PC-9 (cell line): ENCODE results near the gene DNAH11. TPM values are rescaled to one million over a fixed set of nuclear protein-coding genes. Genes with fewer than 3 reads are reported as not detected.

ENCODE experiments used
- BruUV-seq: library from RNA; stranded (reverse); fragments of 400-500 nt; replicated peaks from 2 replicates; lab custom pipeline; 2021; lab: Mats Ljungman, UMichigan
- CTCF ChIA-PET: fragments of 300-600 bp; sonication (Branson Sonifier 250); formaldehyde crosslinking; loops from one replicate; lab custom pipeline; 2022; ENCODE audit warnings: antibody characterized with exemption; lab: Charles Lee
- POLR2A ChIA-PET: fragments of 300-600 bp; sonication (Branson Sonifier 250); formaldehyde crosslinking; loops from one replicate; lab custom pipeline; 2022; ENCODE audit warnings: antibody characterized with exemption; ENCODE audit not compliant: unreplicated experiment; lab: Charles Lee
- DNase-seq, 2 experiments: peaks; one replicate each; pipeline versions ENCODE4 v3.0.0 to v3.0.0-alpha.2; 2015 to 2022; ENCODE audit warnings: mixed read lengths in 1 of 2
- H2AFZ ChIP-seq: fragments of 200-600 bp; sonication (generic); 2 replicates; pipeline ENCODE4 v1.8.1; 2017; ENCODE audit warnings: antibody characterized with exemption
- H3F3A ChIP-seq: fragments of 200-600 bp; sonication (generic); 2 replicates; pipeline ENCODE4 v1.8.1; 2017; ENCODE audit warnings: antibody characterized with exemption, mild to moderate bottlenecking, low read depth; ENCODE audit not compliant: insufficient read depth
- H3K27ac ChIP-seq: fragments of 200-600 bp; sonication (generic); 2 replicates; pipeline ENCODE4 v1.6.1; 2016; ENCODE audit warnings: mixed run types
- H3K27me3 ChIP-seq: fragments of 200-600 bp; sonication (generic); 2 replicates; pipeline ENCODE4 v1.6.1; 2016; ENCODE audit warnings: low read depth, mixed run types; ENCODE audit not compliant: insufficient read depth
- H3K36me3 ChIP-seq: fragments of 200-600 bp; sonication (generic); 2 replicates; pipeline ENCODE4 v1.6.1; 2016; ENCODE audit warnings: low read depth, mixed run types
- H3K4me1 ChIP-seq: fragments of 200-600 bp; sonication (generic); replicated peaks from 2 replicates; pipeline ENCODE4 v1.6.1; 2016; ENCODE audit warnings: mixed run types; ENCODE audit not compliant: insufficient read depth
- H3K4me2 ChIP-seq: fragments of 200-600 bp; sonication (generic); 2 replicates; pipeline ENCODE4 v1.6.1; 2017; ENCODE audit warnings: mixed run types
- H3K4me3 ChIP-seq: fragments of 200-600 bp; sonication (generic); 2 replicates; pipeline ENCODE4 v1.6.1; 2016; ENCODE audit warnings: mixed run types
- H3K79me2 ChIP-seq: fragments of 200-600 bp; sonication (generic); 2 replicates; pipeline ENCODE4 v1.6.1; 2017; ENCODE audit warnings: low read depth, mixed run types
- H3K9me2 ChIP-seq: fragments of 200-600 bp; sonication (generic); 2 replicates; pipeline ENCODE4 v1.8.1; 2017; ENCODE audit warnings: mild to moderate bottlenecking; ENCODE audit not compliant: insufficient read depth
- H3K9me3 ChIP-seq: fragments of 200-600 bp; sonication (generic); 2 replicates; pipeline ENCODE4 v1.8.1; 2016; ENCODE audit warnings: low read depth; ENCODE audit not compliant: insufficient read depth
- H4K20me1 ChIP-seq: fragments of 200-600 bp; sonication (generic); 2 replicates; pipeline ENCODE4 v1.8.1; 2017; ENCODE audit not compliant: insufficient read depth
- EZH2 ChIP-seq: fragments of 200-600 bp; sonication (generic); IDR thresholded peaks from 2 replicates; pipeline ENCODE4 v1.8.0; 2017; ENCODE audit warnings: antibody characterized with exemption, low read depth
- intact Hi-C: fragments of 100-400 bp; cut with micrococcal nuclease; formaldehyde crosslinking; loops from one replicate; pipeline ENCODE4 v1.10.0; 2022; ENCODE audit not compliant: unreplicated experiment
- total RNA-seq: library from RNA; stranded (reverse); gene quantifications from 2 replicates; pipeline ENCODE4 v1.2.3, GENCODE V29; 2021
- TF ChIP-seq, protein P1 (sequence below): fragments of 200-600 bp; sonication (generic); conservative IDR thresholded peaks from 2 replicates; pipeline ENCODE4 v1.6.1; 2017; ENCODE audit warnings: mixed run types, antibody characterized with exemption, mild to moderate bottlenecking, moderate library complexity

DNAH11 gene
- total RNA-seq, 1 experiment from 2014 or later, result not detected

DNA sequence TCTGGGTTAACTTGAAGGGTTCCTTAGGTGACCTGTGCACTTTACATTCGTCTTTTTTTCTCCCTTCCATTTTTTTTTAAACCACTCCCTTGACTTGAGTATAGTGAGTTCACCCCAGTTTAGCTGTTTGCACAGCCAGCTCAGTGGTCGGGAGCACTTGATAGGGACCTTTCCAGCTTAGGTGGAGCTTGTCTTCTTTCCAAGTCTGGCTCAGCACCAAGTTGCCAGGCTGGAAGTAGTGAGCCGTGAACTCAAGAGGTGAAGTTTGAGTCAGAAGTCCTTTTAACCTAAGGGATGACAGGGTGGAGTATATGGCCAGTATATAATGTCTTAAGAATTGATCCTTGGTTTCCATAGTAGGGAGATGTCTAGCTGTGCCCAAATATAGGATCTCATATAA, 7.2 kb downstream of the DNAH11 start:
- H3K27ac ChIP-seq, result peak overlapping the region; percentile 68
- CTCF ChIA-PET, result interaction anchor here (0.6 kb wide), 1 partner anchor 8 kb away, joined by 3 read pairs; no protein-coding TSS in a partner anchor
- peaks cover 11% of the 10 kb centered on the region; the same call in 1 of the 2 replicates for H3F3A ChIP-seq
- H3K27me3 ChIP-seq, result no peaks in the 10 kb centered on the region
- intact Hi-C loops, result no loop called here
- no peak overlapping the region for H3K4me2 ChIP-seq
- H3K9me3 ChIP-seq, result no peaks in the 10 kb centered on the region
- peak in 1 of 2 experiments; percentile 9 for DNase-seq
- TF ChIP-seq EZH2, result no peak
- TF ChIP-seq, protein P1, sequence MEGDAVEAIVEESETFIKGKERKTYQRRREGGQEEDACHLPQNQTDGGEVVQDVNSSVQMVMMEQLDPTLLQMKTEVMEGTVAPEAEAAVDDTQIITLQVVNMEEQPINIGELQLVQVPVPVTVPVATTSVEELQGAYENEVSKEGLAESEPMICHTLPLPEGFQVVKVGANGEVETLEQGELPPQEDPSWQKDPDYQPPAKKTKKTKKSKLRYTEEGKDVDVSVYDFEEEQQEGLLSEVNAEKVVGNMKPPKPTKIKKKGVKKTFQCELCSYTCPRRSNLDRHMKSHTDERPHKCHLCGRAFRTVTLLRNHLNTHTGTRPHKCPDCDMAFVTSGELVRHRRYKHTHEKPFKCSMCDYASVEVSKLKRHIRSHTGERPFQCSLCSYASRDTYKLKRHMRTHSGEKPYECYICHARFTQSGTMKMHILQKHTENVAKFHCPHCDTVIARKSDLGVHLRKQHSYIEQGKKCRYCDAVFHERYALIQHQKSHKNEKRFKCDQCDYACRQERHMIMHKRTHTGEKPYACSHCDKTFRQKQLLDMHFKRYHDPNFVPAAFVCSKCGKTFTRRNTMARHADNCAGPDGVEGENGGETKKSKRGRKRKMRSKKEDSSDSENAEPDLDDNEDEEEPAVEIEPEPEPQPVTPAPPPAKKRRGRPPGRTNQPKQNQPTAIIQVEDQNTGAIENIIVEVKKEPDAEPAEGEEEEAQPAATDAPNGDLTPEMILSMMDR, result no peak
- POLR2A ChIA-PET, result no interaction called here
- H2AFZ ChIP-seq, result no peak overlapping the region
- H3K79me2 ChIP-seq, result no peaks in the 10 kb centered on the region
- H4K20me1 ChIP-seq, result no peaks in the 10 kb centered on the region
- peaks cover 21% of the 10 kb centered on the region for H3K4me1 ChIP-seq
- no peak overlapping the region for H3K4me3 ChIP-seq
- no peaks in the 10 kb centered on the region for H3K36me3 ChIP-seq
- no peaks in the 10 kb centered on the region for H3K9me2 ChIP-seq
- BruUV-seq, result no TSS peak

DNA sequence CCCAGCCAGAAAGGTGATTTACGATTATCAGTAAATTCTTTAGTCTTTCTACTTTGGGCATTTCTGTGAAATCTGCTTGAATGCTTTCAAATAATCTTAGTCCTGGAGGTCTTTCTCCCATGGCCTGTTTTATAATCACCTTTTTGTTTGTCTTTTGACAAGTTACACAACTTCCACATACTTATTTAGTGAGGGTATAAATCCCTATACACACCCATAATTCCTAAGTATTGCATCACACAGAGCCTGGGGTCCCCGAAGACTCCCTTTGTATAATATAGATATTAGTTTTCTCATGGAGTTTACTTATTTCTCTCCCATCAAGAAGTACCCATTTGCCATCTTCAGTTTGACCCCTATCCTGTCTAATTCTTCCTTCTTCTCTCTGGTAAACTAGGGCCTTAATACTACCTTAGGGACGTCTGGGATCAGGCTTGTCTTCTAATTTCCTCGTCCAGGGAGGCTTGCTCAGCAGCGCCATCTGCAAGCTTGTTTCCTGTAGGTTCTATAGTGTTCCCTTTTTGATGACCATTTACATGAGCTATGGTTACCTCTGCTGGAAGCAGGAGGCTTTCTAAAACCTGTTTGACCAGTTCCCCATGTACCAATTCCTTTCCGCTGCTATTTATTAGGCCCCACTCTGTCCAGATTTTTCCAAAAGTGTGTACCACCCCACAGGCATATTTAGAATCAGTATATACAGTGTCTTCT, 8.1 kb downstream of the DNAH11 start:
- H3K4me2 ChIP-seq, result peak overlapping the region; percentile 33
- H3K27me3 ChIP-seq, result no peaks in the 10 kb centered on the region
- ChIA-PET CTCF (no interaction called here), POLR2A (no interaction called here)
- intact Hi-C loops, result no loop called here
- H3K9me2 ChIP-seq, result no peaks in the 10 kb centered on the region
- peaks cover 11% of the 10 kb centered on the region; the same call in 1 of the 2 replicates for H3F3A ChIP-seq
- H3K36me3 ChIP-seq, result no peaks in the 10 kb centered on the region
- BruUV-seq, result no TSS peak
- H4K20me1 ChIP-seq, result no peaks in the 10 kb centered on the region
- peak; percentile 6 to 82 for DNase-seq
- H3K79me2 ChIP-seq, result no peaks in the 10 kb centered on the region
- peaks cover 21% of the 10 kb centered on the region for H3K4me1 ChIP-seq
- TF ChIP-seq EZH2, result no peak
- TF ChIP-seq, protein P1, result peak; percentile 65
- H3K9me3 ChIP-seq, result no peaks in the 10 kb centered on the region
- H3K4me3 ChIP-seq, result no peak overlapping the region
- peak overlapping the region; percentile 57 for H2AFZ ChIP-seq
- H3K27ac ChIP-seq, result peak overlapping the region; percentile 68

DNA sequence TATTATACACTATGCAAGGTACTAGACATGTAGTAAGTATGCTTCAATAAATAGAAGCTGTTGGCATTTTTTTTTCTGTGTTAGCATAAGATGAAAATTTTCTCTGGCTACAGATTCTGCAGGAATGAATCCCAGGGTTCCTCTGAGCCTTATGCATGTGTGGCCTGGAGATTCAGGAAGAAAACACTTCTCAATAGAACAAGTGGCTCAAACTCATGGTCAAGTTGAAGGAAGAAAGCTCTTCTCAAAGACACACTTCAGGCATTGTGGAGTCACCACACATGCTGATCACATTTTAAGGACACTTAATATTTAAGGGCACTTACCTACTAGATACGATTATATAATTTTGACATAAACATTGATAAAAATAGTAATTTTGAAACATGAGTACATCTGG, 19.5 kb downstream of the DNAH11 start:
- Histone ChIP-seq H3K27ac (no peak overlapping the region), H3F3A (no peaks in the 10 kb centered on the region), H3K4me3 (no peak overlapping the region), H2AFZ (no peak overlapping the region), H3K27me3 (no peaks in the 10 kb centered on the region), H3K9me2 (no peaks in the 10 kb centered on the region), H3K4me1 (no peaks in the 10 kb centered on the region), H3K4me2 (no peak overlapping the region), H3K9me3 (no peaks in the 10 kb centered on the region), H3K79me2 (no peaks in the 10 kb centered on the region), H3K36me3 (no peaks in the 10 kb centered on the region), H4K20me1 (no peaks in the 10 kb centered on the region)
- no peak for TF ChIP-seq EZH2
- TF ChIP-seq, protein P1, result no peak
- no peak for DNase-seq
- CTCF ChIA-PET, result no interaction called here
- no TSS peak for BruUV-seq
- intact Hi-C loops, result no loop called here
- POLR2A ChIA-PET, result no interaction called here
